ENCODE data around the gene VMAC. TPM values are rescaled to one million over a fixed set of nuclear protein-coding genes. Genes with fewer than 3 reads are reported as not detected.

VMAC gene
- total and polyA plus RNA-seq, 9 of the 15 experiments (the other 6 are each of a cell fraction or from before 2014, with no cell fraction given): 0.03 to 3.4 (median 1.1) TPM

GRCh38 chr19:5893907-5894703 is 10.6 kb upstream of the VMAC start:
- 49% methylated on average over 25 of the region's 28 CpGs for WGBS (ENCODE audit: insufficient coverage, low coverage, missing lambda C conversion rate)
- no peak overlapping the region for H2AFZ ChIP-seq (ENCODE audit: low read depth, low read length)
- ATAC-seq: peak; percentile 69
- FAIRE-seq: peak; percentile 69
- H3K4me1 ChIP-seq (replicated peaks in 1 of 2; ENCODE audit: control insufficient read depth in 2 of 2, insufficient read depth in 2 of 2, low read length in 2 of 2): peaks cover 16 to 73% of the 10 kb centered on the region in 2 experiments
- ChIA-PET POLR2A (interaction anchor here (0.6 to 4.2 kb wide), 3 partner anchors 10 to 814 kb away, joined by 4 to 28 read pairs (median 5); partner anchors contain the start of genes NDUFA11 and VMAC), CTCF (ENCODE audit: low intra/inter-chr PET ratio) (interaction anchor here (3.9 kb wide), 1 partner anchor 89 kb away, joined by 48 read pairs; the partner anchor contains the start of gene NRTN)
- H3K4me3 ChIP-seq: no peak overlapping the region
- H3K27me3 ChIP-seq (ENCODE audit: control insufficient read depth in 2 of 2, insufficient read depth in 2 of 2, low read length in 2 of 2): no peaks in the 10 kb centered on the region
- BruUV-seq (replicated peaks): TSS peak; percentile 23
- H3K79me2 ChIP-seq (ENCODE audit: control insufficient read depth, insufficient read depth, low read length): peaks cover 6% of the 10 kb centered on the region; the same call in 2 of the 3 replicates
- peak overlapping the region; percentile 21; the same call in 1 of the 2 replicates for H3K4me2 ChIP-seq (ENCODE audit: insufficient read depth, low read length)
- intact Hi-C loops (cut with micrococcal nuclease) (no loop called here), in situ Hi-C loops (cut with MboI) (loop anchor here (5.0 kb wide), 1 partner anchor 92 kb away; no protein-coding TSS in a partner anchor)
- peaks cover 5% of the 10 kb centered on the region for H3K9me1 ChIP-seq (ENCODE audit: control insufficient read depth, insufficient read depth, low read length)
- H3K9ac ChIP-seq (ENCODE audit: insufficient read depth in 1 of 2, low read depth in 2 of 2, low read length in 2 of 2): peak overlapping the region in 1 of 2 experiments; percentile 86; a peak in 2 of 4 replicates
- peaks cover 33% of the 10 kb centered on the region; the same call in 2 of the 3 replicates for H3K36me3 ChIP-seq (ENCODE audit: control insufficient read depth, insufficient read depth, low read length)
- H4K20me1 ChIP-seq (replicated peaks; ENCODE audit: control insufficient read depth, insufficient read depth, low read length): peaks cover 30% of the 10 kb centered on the region
- DNase-seq (ENCODE audit: extremely low read depth in 1 of 4, low spot score in 3 of 4): peak; percentile 50 to 76 (median 66)
- no peak overlapping the region for H3K27ac ChIP-seq (ENCODE audit: extremely low read depth, low read depth, low read length)
- no peaks in the 10 kb centered on the region for H3K9me3 ChIP-seq (replicated peaks; ENCODE audit: control insufficient read depth, insufficient read depth, low read depth, low read length)
- TF ChIP-seq GMEB1 (CRISPR knock-in tag; IDR thresholded peaks at IDR 0.05) (no peak), PRPF4 (IDR thresholded peaks at IDR 0.05; ENCODE audit: insufficient read depth, low read depth, low read length, poor library complexity, severe bottlenecking) (no peak), ZFX (CRISPR knock-in tag; IDR thresholded peaks at IDR 0.05) (no peak), TCF7 (IDR thresholded peaks at IDR 0.05; ENCODE audit: borderline replicate concordance) (no peak), ZNF212 (CRISPR knock-in tag; IDR thresholded peaks at IDR 0.05) (no peak), HIVEP1 (CRISPR knock-in tag; IDR thresholded peaks at IDR 0.05) (no peak), ARID3A (IDR thresholded peaks at IDR 0.05; ENCODE audit: borderline replicate concordance, low read depth, low read length) (no peak), MLX (CRISPR knock-in tag; conservative IDR thresholded peaks at IDR 0.05) (no peak), FOXP4 (CRISPR knock-in tag; IDR thresholded peaks at IDR 0.05; ENCODE audit: borderline replicate concordance) (no peak), ZNF77 (CRISPR knock-in tag; IDR thresholded peaks at IDR 0.05) (no peak), CHD2 (IDR thresholded peaks at IDR 0.05; ENCODE audit: low read depth, low read length) (no peak), USF2 (CRISPR knock-in tag; IDR thresholded peaks at IDR 0.05) (no peak)
